K562 (cell line): ENCODE results near the gene PRAC1. TPM values are rescaled to one million over a fixed set of nuclear protein-coding genes. Genes with fewer than 3 reads are reported as not detected.

Source experiments
- ATAC-seq: fragments of 200-7000 bp; cut with Tn5 transposase; 3 replicates; pipeline ENCODE4 v1.9.1; 2020; ENCODE audit warnings: moderate library complexity
- BruUV-seq: library from RNA; stranded (reverse); fragments of 400-500 nt; replicated peaks from 2 replicates; lab custom pipeline; 2021; lab: Mats Ljungman, UMichigan
- CTCF ChIA-PET: fragments of 300-600 bp; formaldehyde crosslinking; extraction: SDS; loops from one replicate; lab custom pipeline; 2021; ENCODE audit warnings: low intra/inter-chr PET ratio; lab: Yijun Ruan, JAX
- POLR2A ChIA-PET: fragments of 300-600, 350-650 bp; sonication (Branson Sonifier 250); formaldehyde crosslinking; extraction: SDS; loops from one replicate; lab custom pipeline; 2021; ENCODE audit warnings: antibody characterized with exemption, inconsistent platforms; lab: Yijun Ruan, JAX
- DNase-seq, 4 experiments: peaks; one replicate each; pipeline versions ENCODE4 v3.0.0 to v3.0.0-alpha.2; 2011 to 2018; ENCODE audit warnings: low spot score in 3 of 4, mixed read lengths in 3 of 4; ENCODE audit errors: extremely low read depth in 1 of 4
- FAIRE-seq: peaks from 2 replicates; lab custom pipeline; 2011; peaks lifted over from hg19 to GRCh38; lab: Jason Lieb, UNC
- H2AFZ ChIP-seq: 2 replicates; pipeline ENCODE4 v1.6.0; 2011; ENCODE audit warnings: low read depth, low read length, control low read depth, inconsistent platforms
- H3K27ac ChIP-seq: fragments of 200-600 bp; 3 replicates; pipeline ENCODE4 v1.8.0; 2011; ENCODE audit warnings: low read depth, mild to moderate bottlenecking, control low read depth, inconsistent platforms, low read length, moderate library complexity, mixed read lengths; ENCODE audit errors: extremely low read depth
- H3K27me3 ChIP-seq, 2 experiments: fragments of 300-600 bp in 1 of 2; 2 replicates in 1 of 2; 3 replicates in 1 of 2; pipeline versions ENCODE4 v1.6.0 to v1.8.0; 2011; ENCODE audit warnings: inconsistent platforms in 2 of 2, low read length in 2 of 2, mild to moderate bottlenecking in 1 of 2, mixed read lengths in 1 of 2, moderate library complexity in 1 of 2; ENCODE audit not compliant: control insufficient read depth in 2 of 2, insufficient read depth in 2 of 2
- H3K36me3 ChIP-seq: fragments of 300-600 bp; 3 replicates; pipeline ENCODE4 v1.8.0; 2011; ENCODE audit warnings: mild to moderate bottlenecking, low read length, inconsistent platforms; ENCODE audit not compliant: control insufficient read depth, insufficient read depth
- H3K4me1 ChIP-seq, 2 experiments: fragments of 200-600 bp in 1 of 2; replicated peaks in 1 of 2; 2 replicates in 1 of 2; 3 replicates in 1 of 2; pipeline versions ENCODE4 v1.5.1 to v1.8.0; 2011; ENCODE audit warnings: inconsistent platforms in 2 of 2, low read length in 2 of 2, mild to moderate bottlenecking in 1 of 2, mixed read lengths in 1 of 2, moderate library complexity in 1 of 2; ENCODE audit not compliant: control insufficient read depth in 2 of 2, insufficient read depth in 2 of 2
- H3K4me2 ChIP-seq: 2 replicates; pipeline ENCODE4 v1.6.1; 2011; ENCODE audit warnings: low read length, control low read depth, inconsistent platforms, mixed read lengths; ENCODE audit not compliant: insufficient read depth
- H3K4me3 ChIP-seq: fragments of 200-600 bp; sonication (generic), shearing (Covaris generic); 2 replicates; pipeline ENCODE4 v1.5.1; 2016; ENCODE audit warnings: control low read depth, inconsistent platforms
- H3K79me2 ChIP-seq: fragments of 200-600 bp; 3 replicates; pipeline ENCODE4 v1.8.0; 2011; ENCODE audit warnings: low read length, inconsistent platforms; ENCODE audit not compliant: control insufficient read depth, insufficient read depth
- H3K9ac ChIP-seq, 2 experiments: 2 replicates each; pipeline versions ENCODE4 v1.6.0 to v1.6.1; 2011; ENCODE audit warnings: low read depth in 2 of 2, low read length in 2 of 2, control low read depth in 1 of 2, inconsistent platforms in 1 of 2, mild to moderate bottlenecking in 1 of 2, mixed read lengths in 1 of 2; ENCODE audit not compliant: insufficient read depth in 1 of 2
- H3K9me1 ChIP-seq: one replicate; pipeline ENCODE4 v1.6.0; 2011; ENCODE audit warnings: inconsistent platforms, mild to moderate bottlenecking, low read length, moderate library complexity; ENCODE audit not compliant: control insufficient read depth, insufficient read depth
- H3K9me3 ChIP-seq: replicated peaks from 2 replicates; pipeline ENCODE4 v1.5.1; 2011; ENCODE audit warnings: low read depth, low read length, inconsistent platforms; ENCODE audit not compliant: control insufficient read depth, insufficient read depth
- H4K20me1 ChIP-seq: replicated peaks from 2 replicates; pipeline ENCODE4 v1.6.1; 2011; ENCODE audit warnings: low read length, inconsistent platforms, mixed read lengths; ENCODE audit not compliant: control insufficient read depth, insufficient read depth
- CBFA2T3 ChIP-seq: fragments of 450-650 bp; IDR thresholded peaks from 2 replicates; pipeline ENCODE4 v1.6.1; 2017
- MYBL2 ChIP-seq, 2 experiments: fragments of 450-650 bp in 1 of 2; sonication (generic) in 1 of 2; formaldehyde crosslinking in 1 of 2; IDR thresholded peaks; 2 replicates each; pipeline versions ENCODE4 v1.6.1 to v1.8.1; 2017 to 2022; ENCODE audit warnings: borderline replicate concordance in 1 of 2, inconsistent platforms in 1 of 2, low read depth in 1 of 2, mild to moderate bottlenecking in 1 of 2, missing genetic modification reagents in 1 of 2, moderate library complexity in 1 of 2
- WGBS: fragments of 100-300 bp; shearing (Covaris generic); methylation state at CpG from one replicate; pipeline ENCODE4 v1.1.6; 2016; ENCODE audit warnings: low coverage, mixed read lengths; ENCODE audit not compliant: insufficient coverage; ENCODE audit errors: missing lambda C conversion rate; 5-methylcytosine and 5-hydroxymethylcytosine counted together
- in situ Hi-C: fragments of 300-500 bp; cut with MboI; formaldehyde crosslinking; loops from 4 replicates; pipeline ENCODE4 v1.15.0; 2018; ENCODE audit warnings: inconsistent platforms, mixed read lengths
- intact Hi-C: fragments of 100-400 bp; cut with micrococcal nuclease; formaldehyde crosslinking; loops from 2 replicates; pipeline ENCODE4 v1.14.2; 2022
- polyA plus RNA-seq, 8 experiments: library from polyadenylated mRNA; depleted of rRNA in 4 of 8; stranded (reverse) in 5 of 8; unstranded in 3 of 8; fragments of >200 nt; fragmentation: Nextera tagmentation in 2 of 8; fragmentation: Illumina TruSeq in 1 of 8; extraction: Ambion mirVana in 2 of 8; extraction: Trizol in 1 of 8; gene quantifications; 2 replicates each; pipeline versions ENCODE4 v1.2.1 to v1.2.3, GENCODE V29; 2011 to 2014; ENCODE audit warnings: inconsistent platforms in 1 of 8, missing spikeins in 1 of 8
- total RNA-seq, 7 experiments: library from RNA; depleted of rRNA in 6 of 7; stranded (reverse); fragments of >200 nt in 6 of 7; fragmentation: Illumina TruSeq in 2 of 7; extraction: Trizol in 2 of 7; gene quantifications; 2 replicates each; pipeline versions ENCODE4 v1.2.1 to v1.2.3, GENCODE V29; 2011 to 2021; ENCODE audit warnings: low replicate concordance in 1 of 7
- TF ChIP-seq, protein P1 (sequence below), 3 experiments: IDR thresholded peaks in 2 of 3; conservative IDR thresholded peaks in 1 of 3; 2 replicates each; pipeline ENCODE4 v1.5.1; 2011 to 2012; ENCODE audit warnings: low read length in 3 of 3, mild to moderate bottlenecking in 3 of 3, control low read depth in 2 of 3, improper control_type of control experiment in 1 of 3, inconsistent platforms in 1 of 3, low read depth in 1 of 3, mixed read lengths in 1 of 3, moderate library complexity in 1 of 3; ENCODE audit not compliant: insufficient read depth in 2 of 3

The PRAC1 gene
- total and polyA plus RNA-seq, 9 of the 15 experiments (the other 6 are each of a cell fraction or from before 2014, with no cell fraction given) = not detected

DNA sequence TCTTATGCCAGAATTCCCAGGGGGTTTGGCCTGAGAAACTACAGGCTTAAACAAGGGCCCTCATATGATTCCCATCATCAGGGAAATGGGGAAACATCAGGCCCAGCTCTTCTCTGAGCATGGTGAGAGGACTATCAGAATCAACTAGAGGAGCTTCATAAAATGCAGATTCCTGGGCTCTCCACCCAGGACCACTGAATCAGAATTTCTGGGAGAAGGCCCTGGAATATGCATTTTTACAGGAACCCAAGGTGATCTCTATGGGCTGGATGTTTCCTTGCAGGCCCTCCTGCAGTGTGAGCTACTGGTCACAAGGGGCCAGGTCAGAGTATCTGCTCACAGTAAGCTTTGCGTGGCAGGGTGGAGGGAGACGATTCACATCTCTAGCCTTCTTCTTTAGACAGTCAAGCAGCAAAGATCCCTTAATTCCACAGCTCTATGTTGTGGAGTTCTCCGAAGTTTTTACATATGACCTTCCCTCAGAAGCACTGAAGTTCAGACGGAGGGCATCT, 45.0 kb upstream of the PRAC1 start:
- BruUV-seq = no TSS peak
- DNase-seq = no peak
- H3K9ac ChIP-seq = no peak overlapping the region
- no peaks in the 10 kb centered on the region for H3K9me1 ChIP-seq
- H2AFZ ChIP-seq = no peak overlapping the region
- intact Hi-C loops (no loop called here), in situ Hi-C loops (no loop called here)
- TF ChIP-seq, protein P1, sequence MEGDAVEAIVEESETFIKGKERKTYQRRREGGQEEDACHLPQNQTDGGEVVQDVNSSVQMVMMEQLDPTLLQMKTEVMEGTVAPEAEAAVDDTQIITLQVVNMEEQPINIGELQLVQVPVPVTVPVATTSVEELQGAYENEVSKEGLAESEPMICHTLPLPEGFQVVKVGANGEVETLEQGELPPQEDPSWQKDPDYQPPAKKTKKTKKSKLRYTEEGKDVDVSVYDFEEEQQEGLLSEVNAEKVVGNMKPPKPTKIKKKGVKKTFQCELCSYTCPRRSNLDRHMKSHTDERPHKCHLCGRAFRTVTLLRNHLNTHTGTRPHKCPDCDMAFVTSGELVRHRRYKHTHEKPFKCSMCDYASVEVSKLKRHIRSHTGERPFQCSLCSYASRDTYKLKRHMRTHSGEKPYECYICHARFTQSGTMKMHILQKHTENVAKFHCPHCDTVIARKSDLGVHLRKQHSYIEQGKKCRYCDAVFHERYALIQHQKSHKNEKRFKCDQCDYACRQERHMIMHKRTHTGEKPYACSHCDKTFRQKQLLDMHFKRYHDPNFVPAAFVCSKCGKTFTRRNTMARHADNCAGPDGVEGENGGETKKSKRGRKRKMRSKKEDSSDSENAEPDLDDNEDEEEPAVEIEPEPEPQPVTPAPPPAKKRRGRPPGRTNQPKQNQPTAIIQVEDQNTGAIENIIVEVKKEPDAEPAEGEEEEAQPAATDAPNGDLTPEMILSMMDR (IDR thresholded peaks at IDR 0.05 in 2 of 3, conservative IDR thresholded peaks at IDR 0.05 in 1 of 3; ENCODE audit: insufficient read depth in 2 of 3, low read depth in 1 of 3, low read length in 3 of 3) = peak; percentile 2 to 25 (median 16); a peak in 1 of 6 replicates
- peak; percentile 53 for TF ChIP-seq CBFA2T3
- TF ChIP-seq MYBL2 (IDR thresholded peaks at IDR 0.05; ENCODE audit: low read depth) = no peak
- TF ChIP-seq MYBL2 (CRISPR knock-in tag; IDR thresholded peaks at IDR 0.05; ENCODE audit: borderline replicate concordance) = no peak
- H3K4me3 ChIP-seq = no peak overlapping the region
- no peaks in the 10 kb centered on the region for H3K79me2 ChIP-seq
- no peaks in the 10 kb centered on the region for H3K36me3 ChIP-seq
- H3K27ac ChIP-seq = no peak overlapping the region
- no peak for FAIRE-seq
- 5% methylated on average over 4 of the region's 4 CpGs for WGBS
- no peaks in the 10 kb centered on the region; a peak in 1 of 5 replicates for H3K4me1 ChIP-seq
- no peak overlapping the region for H3K4me2 ChIP-seq
- H4K20me1 ChIP-seq = no peaks in the 10 kb centered on the region
- no peaks in the 10 kb centered on the region; the same call in 1 of the 2 replicates for H3K9me3 ChIP-seq
- CTCF ChIA-PET = no interaction called here
- H3K27me3 ChIP-seq = peaks cover 19 to 26% of the 10 kb centered on the region in 2 experiments; a peak in 3 of 5 replicates
- POLR2A ChIA-PET = interaction anchor here (0.7 to 1.0 kb wide), 4 partner anchors 11 to 872 kb away, joined by 3 read pairs; partner anchors contain the start of gene SP2
- peak; percentile 67; the same call in 2 of the 3 replicates for ATAC-seq
